ENCODE measurements around the gene TSPAN13. TPM values are rescaled to one million over a fixed set of nuclear protein-coding genes. Genes with fewer than 3 reads are reported as not detected.

The TSPAN13 gene
- total RNA-seq, 2 experiments from 2014 or later: 0.47 to 1.0 TPM

DNA sequence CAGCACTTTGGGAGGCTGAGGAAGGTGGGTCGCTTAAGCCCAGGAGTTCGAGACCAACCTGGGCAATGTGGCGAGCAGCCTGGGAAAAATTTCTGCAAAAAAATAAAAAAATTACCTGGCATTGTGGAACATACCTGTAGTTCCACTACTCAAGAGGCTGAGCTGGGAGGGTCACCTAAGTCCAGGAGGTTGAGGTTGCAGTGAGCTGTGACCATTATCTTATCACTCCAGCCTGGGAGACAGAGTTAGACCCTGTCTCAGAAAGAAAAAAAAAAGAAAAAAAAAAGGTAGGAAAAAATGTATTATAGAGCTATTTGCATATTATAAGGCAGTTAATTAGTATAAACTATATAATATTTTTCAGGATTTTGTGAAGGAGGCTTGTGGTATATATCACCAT is 11.0 kb upstream of the TSPAN13 start:
- no peak overlapping the region for H3K27ac Mint-ChIP-seq
- intact Hi-C loops (cut with micrococcal nuclease): no loop called here
- no peak for DNase-seq
- ChIA-PET CTCF (interaction anchor here (1.0 kb wide), 1 partner anchor 16 kb away, joined by 3 read pairs; no protein-coding TSS in a partner anchor), POLR2A (interaction anchor here (1.4 kb wide), 1 partner anchor 14 kb away, joined by 3 read pairs; no protein-coding TSS in a partner anchor)
- H3K36me3 Mint-ChIP-seq (ENCODE audit: low read depth): no peaks in the 10 kb centered on the region
- no peaks in the 10 kb centered on the region for H3K9me3 Mint-ChIP-seq
- H3K4me1 Mint-ChIP-seq (ENCODE audit: low read depth): peaks cover 11% of the 10 kb centered on the region
- peaks cover 2% of the 10 kb centered on the region for H3K27me3 Mint-ChIP-seq
- ATAC-seq: no peak
- no peak overlapping the region for H3K4me3 Mint-ChIP-seq
- TF ChIP-seq, protein P1, sequence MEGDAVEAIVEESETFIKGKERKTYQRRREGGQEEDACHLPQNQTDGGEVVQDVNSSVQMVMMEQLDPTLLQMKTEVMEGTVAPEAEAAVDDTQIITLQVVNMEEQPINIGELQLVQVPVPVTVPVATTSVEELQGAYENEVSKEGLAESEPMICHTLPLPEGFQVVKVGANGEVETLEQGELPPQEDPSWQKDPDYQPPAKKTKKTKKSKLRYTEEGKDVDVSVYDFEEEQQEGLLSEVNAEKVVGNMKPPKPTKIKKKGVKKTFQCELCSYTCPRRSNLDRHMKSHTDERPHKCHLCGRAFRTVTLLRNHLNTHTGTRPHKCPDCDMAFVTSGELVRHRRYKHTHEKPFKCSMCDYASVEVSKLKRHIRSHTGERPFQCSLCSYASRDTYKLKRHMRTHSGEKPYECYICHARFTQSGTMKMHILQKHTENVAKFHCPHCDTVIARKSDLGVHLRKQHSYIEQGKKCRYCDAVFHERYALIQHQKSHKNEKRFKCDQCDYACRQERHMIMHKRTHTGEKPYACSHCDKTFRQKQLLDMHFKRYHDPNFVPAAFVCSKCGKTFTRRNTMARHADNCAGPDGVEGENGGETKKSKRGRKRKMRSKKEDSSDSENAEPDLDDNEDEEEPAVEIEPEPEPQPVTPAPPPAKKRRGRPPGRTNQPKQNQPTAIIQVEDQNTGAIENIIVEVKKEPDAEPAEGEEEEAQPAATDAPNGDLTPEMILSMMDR (IDR thresholded peaks at IDR 0.05): no peak

DNA sequence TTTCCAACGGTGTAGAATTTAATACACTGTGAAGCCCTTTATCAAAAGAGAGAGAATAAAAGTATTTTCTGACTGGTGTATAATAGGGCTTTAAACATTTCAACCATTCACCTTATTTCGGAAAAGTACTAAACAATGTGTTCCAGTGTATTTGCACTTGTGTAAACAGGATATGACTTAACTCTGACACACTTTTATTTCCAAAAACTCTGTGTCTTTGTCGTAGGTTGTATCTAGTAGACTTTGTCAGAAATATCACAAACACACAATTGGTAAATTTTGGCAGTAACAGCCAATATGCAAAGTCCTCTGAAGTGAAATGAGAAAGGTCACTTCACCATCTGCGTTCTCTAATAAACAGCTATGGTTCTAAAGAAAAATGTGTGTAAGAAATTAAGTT is 10.3 kb upstream of the TSPAN13 start:
- DNase-seq (no peak), ATAC-seq (no peak)
- intact Hi-C loops (cut with micrococcal nuclease): no loop called here
- TF ChIP-seq, protein P1 (IDR thresholded peaks at IDR 0.05): no peak
- CTCF ChIA-PET: interaction anchor here (1.0 kb wide), 1 partner anchor 15 kb away, joined by 3 read pairs; no protein-coding TSS in a partner anchor
- H3K36me3 Mint-ChIP-seq (ENCODE audit: low read depth): no peaks in the 10 kb centered on the region
- H3K27ac Mint-ChIP-seq: no peak overlapping the region
- peaks cover 11% of the 10 kb centered on the region for H3K4me1 Mint-ChIP-seq (ENCODE audit: low read depth)
- POLR2A ChIA-PET: interaction anchor here (1.4 kb wide), 1 partner anchor 15 kb away, joined by 3 read pairs; no protein-coding TSS in a partner anchor
- no peaks in the 10 kb centered on the region for H3K9me3 Mint-ChIP-seq
- no peak overlapping the region for H3K4me3 Mint-ChIP-seq
- H3K27me3 Mint-ChIP-seq: peaks cover 2% of the 10 kb centered on the region

DNA sequence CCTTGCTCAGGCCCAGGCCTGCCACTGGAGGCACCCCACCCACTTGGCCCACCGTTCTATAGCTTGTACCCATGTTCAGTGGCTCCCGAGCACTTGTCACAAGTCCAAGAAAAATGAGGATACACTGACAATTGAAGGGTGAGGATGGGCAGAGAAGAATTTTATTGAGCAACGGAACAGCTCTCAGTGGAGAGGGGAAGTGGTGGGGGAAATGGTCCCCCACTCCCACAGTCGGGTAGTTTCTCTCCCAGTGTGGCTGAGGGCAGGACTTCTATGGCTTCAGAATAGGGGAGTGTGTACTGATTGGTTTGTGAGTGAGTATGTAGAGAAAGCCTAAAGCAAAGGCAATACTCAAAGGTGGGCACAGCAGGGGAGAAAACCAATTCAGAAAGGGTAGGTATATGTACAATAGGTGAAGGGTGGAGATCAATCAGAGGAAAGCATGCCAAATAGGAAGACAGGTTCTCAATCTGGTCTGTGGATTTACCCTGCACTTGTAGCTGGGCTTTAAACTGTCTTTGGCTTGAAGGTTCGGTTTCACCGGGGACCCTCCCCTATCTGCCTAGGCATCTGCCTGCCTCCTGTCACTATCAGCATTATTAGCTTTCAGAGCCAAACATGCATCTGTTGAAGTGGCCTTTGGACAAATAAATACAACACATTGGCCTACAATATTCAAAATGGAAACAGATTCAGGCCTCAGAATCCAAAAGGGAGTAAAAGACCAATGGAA is 8.9 kb upstream of the TSPAN13 start:
- ChIA-PET CTCF (no interaction called here), POLR2A (no interaction called here)
- ATAC-seq (no peak), DNase-seq (no peak)
- intact Hi-C loops (cut with micrococcal nuclease): no loop called here
- no peaks in the 10 kb centered on the region for H3K36me3 Mint-ChIP-seq (ENCODE audit: low read depth)
- no peaks in the 10 kb centered on the region for H3K9me3 Mint-ChIP-seq
- H3K27me3 Mint-ChIP-seq: peaks cover 2% of the 10 kb centered on the region
- no peak overlapping the region for H3K4me3 Mint-ChIP-seq
- no peak overlapping the region for H3K27ac Mint-ChIP-seq
- TF ChIP-seq, protein P1 (IDR thresholded peaks at IDR 0.05): no peak
- H3K4me1 Mint-ChIP-seq (ENCODE audit: low read depth): peaks cover 11% of the 10 kb centered on the region

DNA sequence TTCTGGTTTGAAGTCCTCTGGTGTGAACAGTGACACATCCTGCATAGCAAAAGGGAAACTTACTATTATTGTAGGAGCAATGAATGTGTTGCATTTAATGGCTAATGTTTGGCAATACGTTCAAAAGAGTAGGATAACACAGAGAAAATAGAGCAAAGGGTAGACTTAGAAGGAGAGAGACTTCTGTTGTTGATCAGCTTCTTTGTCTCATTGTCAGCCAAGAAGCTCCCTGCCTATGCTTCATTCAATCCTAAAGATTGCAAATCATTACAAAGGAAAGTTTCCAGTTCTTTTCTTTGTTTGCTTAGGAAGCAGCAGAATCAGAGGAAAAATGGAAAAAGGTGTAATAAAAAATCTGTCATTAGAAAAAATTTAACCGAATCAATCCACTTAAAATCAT is 7.9 kb upstream of the TSPAN13 start:
- Mint-ChIP-seq H3K36me3 (ENCODE audit: low read depth) (no peaks in the 10 kb centered on the region), H3K27ac (no peak overlapping the region), H3K4me1 (ENCODE audit: low read depth) (peaks cover 2% of the 10 kb centered on the region), H3K9me3 (no peaks in the 10 kb centered on the region), H3K27me3 (peaks cover 2% of the 10 kb centered on the region), H3K4me3 (no peak overlapping the region)
- intact Hi-C loops (cut with micrococcal nuclease): no loop called here
- POLR2A ChIA-PET: no interaction called here
- CTCF ChIA-PET: no interaction called here
- no peak for ATAC-seq
- TF ChIP-seq, protein P1 (IDR thresholded peaks at IDR 0.05): no peak
- no peak for DNase-seq

DNA sequence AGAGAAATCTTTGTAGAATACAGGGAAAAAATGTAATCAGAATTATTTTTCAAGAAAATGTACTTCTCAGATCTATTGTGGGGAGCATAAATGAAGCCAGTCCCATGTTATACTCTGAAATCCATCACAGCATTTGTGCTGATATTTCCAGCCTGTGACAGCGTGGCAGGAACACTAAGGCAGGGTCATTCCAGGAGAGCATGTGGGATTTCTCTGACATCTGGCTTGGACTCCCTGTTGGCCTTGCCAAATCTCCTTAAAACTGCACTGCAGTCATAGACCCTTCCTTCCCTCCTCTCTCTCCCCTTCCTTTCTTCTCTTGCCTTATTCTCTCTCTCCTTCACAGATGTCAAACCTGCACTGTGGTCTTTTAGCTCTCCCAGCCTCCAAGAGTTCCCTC is 6.5 kb upstream of the TSPAN13 start:
- intact Hi-C loops (cut with micrococcal nuclease): no loop called here
- no peak overlapping the region for H3K27ac Mint-ChIP-seq
- no peaks in the 10 kb centered on the region for H3K36me3 Mint-ChIP-seq (ENCODE audit: low read depth)
- no peak for ATAC-seq
- no peak overlapping the region for H3K4me3 Mint-ChIP-seq
- peaks cover 5% of the 10 kb centered on the region for H3K27me3 Mint-ChIP-seq
- DNase-seq: no peak
- H3K9me3 Mint-ChIP-seq: no peaks in the 10 kb centered on the region
- H3K4me1 Mint-ChIP-seq (ENCODE audit: low read depth): peaks cover 2% of the 10 kb centered on the region
- TF ChIP-seq, protein P1 (IDR thresholded peaks at IDR 0.05): no peak
- ChIA-PET CTCF (no interaction called here), POLR2A (no interaction called here)

All from activated CD8-positive, alpha-beta T cell treated with anti-CD3 and anti-CD28 coated beads for 36 hours (primary cell).